Duodenal mucosa (tissue), 2 donors: ENCODE data around the gene CPPED1.

ENCODE experiments used
- H3K27ac ChIP-seq: one replicate; pipeline ENCODE4 v1.7.0; 2013; ENCODE audit warnings: low read depth, low read length
- H3K27me3 ChIP-seq, 2 donors: one replicate each; pipeline ENCODE4 v1.7.0; 2013; ENCODE audit warnings: low read length in 2 of 2, control low read depth in 1 of 2; ENCODE audit not compliant: insufficient read depth in 2 of 2, control insufficient read depth in 1 of 2
- H3K36me3 ChIP-seq, 2 donors: one replicate each; pipeline ENCODE4 v1.7.0; 2013; ENCODE audit warnings: low read length in 2 of 2, control low read depth in 1 of 2; ENCODE audit not compliant: insufficient read depth in 2 of 2, control insufficient read depth in 1 of 2
- H3K4me1 ChIP-seq, 2 donors: one replicate each; pipeline ENCODE4 v1.7.0; 2013; ENCODE audit warnings: low read length in 2 of 2, control low read depth in 1 of 2; ENCODE audit not compliant: insufficient read depth in 2 of 2, control insufficient read depth in 1 of 2
- H3K4me3 ChIP-seq, 2 donors: one replicate each; pipeline ENCODE4 v1.7.0; 2013; ENCODE audit warnings: low read length in 2 of 2, low read depth in 1 of 2
- H3K9ac ChIP-seq, 2 donors: one replicate each; pipeline ENCODE4 v1.7.0; 2013; ENCODE audit warnings: low read length in 2 of 2, low read depth in 1 of 2
- H3K9me3 ChIP-seq, 2 donors: one replicate each; pipeline ENCODE4 v1.7.0; 2013; ENCODE audit warnings: low read length in 2 of 2, control low read depth in 1 of 2; ENCODE audit not compliant: control insufficient read depth in 1 of 2

Gene CPPED1

DNA sequence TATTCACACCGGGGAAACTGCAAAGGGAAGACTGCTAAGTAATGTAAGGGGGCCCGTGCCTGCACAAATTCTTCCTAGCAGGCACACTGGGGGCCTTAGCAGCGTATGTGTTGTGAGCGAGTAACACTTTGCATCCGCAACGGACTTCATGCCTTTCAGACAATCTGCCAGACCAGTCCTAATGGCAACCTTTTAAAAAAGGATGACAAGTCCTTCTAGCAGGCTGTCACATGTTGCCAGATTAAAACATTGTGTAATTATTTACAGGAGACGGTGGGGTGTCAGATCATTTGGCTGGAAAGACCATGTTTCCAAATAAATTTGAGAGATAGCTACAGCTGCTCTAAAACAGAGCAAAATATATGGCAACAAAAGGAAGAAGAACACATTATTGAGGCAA is 46.1 kb downstream of the CPPED1 start:
- Histone ChIP-seq H3K4me3 (no peak overlapping the region), H3K9me3 (no peaks in the 10 kb centered on the region), H3K9ac (no peak overlapping the region), H3K4me1 (peaks cover 0 to 7% of the 10 kb centered on the region in 2 donors), H3K27ac (no peak overlapping the region), H3K27me3 (no peaks in the 10 kb centered on the region), H3K36me3 (peaks cover 3% of the 10 kb centered on the region in 2 donors)

DNA sequence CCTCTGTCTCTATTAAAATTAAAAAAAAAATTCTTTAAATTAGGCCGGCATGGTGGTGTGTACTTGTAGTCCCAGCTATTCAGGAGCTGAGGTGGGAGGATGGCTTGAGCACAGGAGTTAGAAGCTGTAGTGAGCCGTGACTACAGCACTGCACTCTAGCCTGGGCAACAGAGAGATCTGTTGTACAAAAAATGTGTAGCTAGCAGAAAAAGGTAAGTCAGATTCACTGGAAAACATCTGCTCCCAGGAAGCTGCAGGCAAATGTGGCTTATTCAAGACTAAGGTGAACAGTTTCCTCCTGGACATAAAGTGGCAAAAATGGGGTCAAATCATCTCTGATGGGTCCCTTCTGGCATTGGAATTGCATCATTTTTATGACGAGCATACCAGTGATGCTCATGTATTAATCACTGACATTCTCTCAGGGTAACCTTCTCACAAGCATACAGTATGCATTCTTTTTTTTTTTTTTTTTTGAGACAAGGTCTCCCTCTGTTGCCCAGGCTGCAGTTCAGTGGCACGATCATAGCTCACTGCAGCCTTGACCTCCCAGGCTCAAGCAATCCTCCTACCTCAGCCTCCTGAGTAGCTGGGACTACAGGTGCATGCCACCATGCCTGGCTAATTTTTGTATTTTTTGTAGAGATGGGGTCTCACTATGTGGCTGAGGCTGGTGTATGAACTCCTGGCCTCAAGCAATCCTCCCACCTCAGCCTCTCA is 48.7 kb downstream of the CPPED1 start:
- no peaks in the 10 kb centered on the region for H3K9me3 ChIP-seq
- no peak overlapping the region for H3K27ac ChIP-seq
- H3K9ac ChIP-seq = no peak overlapping the region
- H3K4me3 ChIP-seq = no peak overlapping the region
- no peaks in the 10 kb centered on the region for H3K27me3 ChIP-seq
- no peaks in the 10 kb centered on the region for H3K36me3 ChIP-seq
- peaks cover 0 to 11% of the 10 kb centered on the region in 2 donors for H3K4me1 ChIP-seq

DNA sequence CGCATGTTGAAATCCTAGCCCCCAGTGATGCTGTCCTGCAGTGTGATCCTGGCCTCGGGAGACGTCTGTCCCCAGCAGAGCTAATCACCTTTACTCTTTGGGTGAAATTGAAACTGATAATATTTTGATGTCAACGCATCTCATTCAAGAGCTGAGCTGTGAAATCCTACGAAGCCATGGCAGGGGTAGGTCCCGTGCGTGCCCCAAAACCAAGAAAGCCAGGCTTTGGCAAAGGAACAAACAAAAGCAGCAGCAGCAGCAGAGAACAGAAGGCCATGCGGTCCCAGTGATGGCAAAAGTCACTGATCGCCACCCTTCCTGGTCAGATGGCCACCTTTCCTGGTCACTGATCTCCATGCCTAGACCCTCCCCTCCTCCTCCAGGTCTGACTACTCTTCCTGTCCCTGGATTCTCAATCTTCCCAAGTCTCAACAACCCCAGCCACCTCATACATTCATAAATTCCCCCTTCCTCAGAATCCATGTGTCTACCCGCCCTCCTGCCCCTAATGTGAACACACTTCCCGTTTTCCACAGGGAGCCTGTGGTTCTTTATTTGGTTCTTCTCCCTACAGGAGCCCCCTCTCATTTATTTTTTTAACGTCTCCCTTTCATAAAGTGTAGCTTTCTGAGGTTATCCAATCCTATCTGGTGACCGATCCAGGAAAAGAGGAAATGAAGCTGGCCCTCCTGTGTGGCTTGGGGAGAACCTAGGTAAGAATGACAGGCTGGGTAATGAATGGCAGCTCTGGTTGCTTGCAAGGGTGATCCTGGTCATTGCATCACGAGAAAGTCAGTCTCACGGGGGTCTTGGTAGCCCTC is 50.3 kb downstream of the CPPED1 start:
- Histone ChIP-seq H3K27ac (no peak overlapping the region), H3K9me3 (no peaks in the 10 kb centered on the region), H3K4me1 (peaks cover 0 to 9% of the 10 kb centered on the region in 2 donors), H3K36me3 (no peaks in the 10 kb centered on the region), H3K4me3 (no peak overlapping the region), H3K27me3 (no peaks in the 10 kb centered on the region), H3K9ac (no peak overlapping the region)

DNA sequence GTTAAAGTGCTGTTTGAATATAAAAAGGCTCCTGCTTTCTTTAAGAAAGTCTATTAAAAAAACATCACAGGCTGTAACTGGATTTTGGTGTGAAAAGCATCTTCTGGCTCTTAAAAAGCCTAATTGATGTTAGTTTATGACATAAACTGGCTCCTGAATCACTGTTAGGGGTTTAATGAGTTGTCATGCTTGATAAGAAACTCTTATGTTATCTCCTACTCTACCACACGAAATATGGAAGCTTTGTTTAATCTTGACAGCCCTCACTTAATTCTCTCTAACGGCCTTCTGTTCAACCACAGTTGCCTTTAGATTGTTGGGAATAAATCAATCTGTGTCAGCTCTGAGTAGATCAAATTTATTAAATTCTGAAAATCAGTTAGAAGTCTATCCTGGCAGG is 51.5 kb downstream of the CPPED1 start:
- H3K27me3 ChIP-seq = no peaks in the 10 kb centered on the region
- H3K27ac ChIP-seq = no peak overlapping the region
- H3K36me3 ChIP-seq = no peaks in the 10 kb centered on the region
- no peaks in the 10 kb centered on the region for H3K9me3 ChIP-seq
- no peak overlapping the region for H3K9ac ChIP-seq
- H3K4me3 ChIP-seq = no peak overlapping the region
- H3K4me1 ChIP-seq = peaks cover 0 to 3% of the 10 kb centered on the region in 2 donors

DNA sequence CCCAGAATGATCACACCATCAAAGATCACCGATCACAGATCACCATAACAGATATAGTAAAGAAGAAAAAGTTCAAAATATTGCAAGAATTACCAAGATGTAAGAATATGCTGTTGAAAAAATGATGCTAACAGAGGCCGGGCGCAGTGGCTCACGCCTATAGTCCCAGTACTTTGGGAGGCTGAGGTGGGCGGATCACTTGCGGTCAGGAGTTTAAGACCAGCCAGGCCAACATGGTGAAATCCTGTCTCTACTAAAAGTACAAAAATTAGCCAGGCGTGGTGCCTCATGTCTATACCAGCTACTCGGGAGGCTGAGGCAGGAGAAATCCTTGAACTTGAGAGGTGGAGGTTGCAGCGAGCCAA is 53.2 kb downstream of the CPPED1 start:
- H3K36me3 ChIP-seq = no peaks in the 10 kb centered on the region
- no peaks in the 10 kb centered on the region for H3K27me3 ChIP-seq
- H3K27ac ChIP-seq = no peak overlapping the region
- H3K4me1 ChIP-seq = peaks cover 0 to 3% of the 10 kb centered on the region in 2 donors
- peak overlapping the region in 1 of 2 donors; percentile 35 for H3K4me3 ChIP-seq
- no peaks in the 10 kb centered on the region for H3K9me3 ChIP-seq
- no peak overlapping the region for H3K9ac ChIP-seq

DNA sequence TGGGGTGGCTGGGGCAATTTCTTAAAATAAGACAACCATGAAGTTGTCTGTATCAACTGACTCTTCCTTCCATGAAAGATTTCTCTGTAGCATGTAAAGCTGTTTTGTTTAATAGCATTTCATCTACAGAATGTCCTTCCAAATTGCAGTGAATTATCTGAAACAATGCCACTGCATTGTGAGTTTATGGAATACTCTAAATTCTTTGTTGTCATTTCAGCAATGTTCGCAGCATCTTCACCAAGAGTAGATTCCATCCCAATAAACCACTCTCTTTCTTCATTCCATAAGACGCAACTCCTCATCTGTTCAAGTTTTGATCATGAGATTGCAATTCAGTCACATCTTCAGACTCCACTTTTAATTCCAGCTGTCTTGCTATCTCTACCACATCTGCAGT is 54.6 kb downstream of the CPPED1 start:
- Histone ChIP-seq H3K9me3 (peaks cover 5 to 7% of the 10 kb centered on the region in 2 donors), H3K36me3 (no peaks in the 10 kb centered on the region), H3K27ac (no peak overlapping the region), H3K4me3 (no peak overlapping the region), H3K4me1 (peaks cover 0 to 3% of the 10 kb centered on the region in 2 donors), H3K27me3 (no peaks in the 10 kb centered on the region), H3K9ac (no peak overlapping the region)

DNA sequence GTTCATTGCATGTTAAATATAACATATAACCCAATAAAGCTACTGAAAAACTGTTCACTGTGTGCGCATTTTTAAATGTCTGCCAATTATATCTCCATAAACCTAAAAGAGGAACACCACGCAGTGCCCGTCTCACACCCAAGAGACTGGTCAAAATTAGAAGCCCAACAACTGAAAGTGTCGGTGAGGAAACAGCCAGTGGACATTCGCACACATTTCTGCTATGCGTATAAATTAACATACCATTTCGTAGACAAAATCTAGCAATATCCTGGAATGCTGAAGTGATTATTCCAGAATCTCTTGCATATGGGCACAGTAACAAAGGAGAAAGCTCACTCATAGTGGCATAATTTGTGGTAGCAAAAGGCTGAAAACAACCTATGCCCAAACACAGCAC is 55.9 kb downstream of the CPPED1 start:
- H3K27ac ChIP-seq = no peak overlapping the region
- no peaks in the 10 kb centered on the region for H3K27me3 ChIP-seq
- H3K9ac ChIP-seq = no peak overlapping the region
- peaks cover 5 to 7% of the 10 kb centered on the region in 2 donors for H3K9me3 ChIP-seq
- no peaks in the 10 kb centered on the region for H3K36me3 ChIP-seq
- H3K4me1 ChIP-seq = peaks cover 0 to 3% of the 10 kb centered on the region in 2 donors
- H3K4me3 ChIP-seq = no peak overlapping the region

DNA sequence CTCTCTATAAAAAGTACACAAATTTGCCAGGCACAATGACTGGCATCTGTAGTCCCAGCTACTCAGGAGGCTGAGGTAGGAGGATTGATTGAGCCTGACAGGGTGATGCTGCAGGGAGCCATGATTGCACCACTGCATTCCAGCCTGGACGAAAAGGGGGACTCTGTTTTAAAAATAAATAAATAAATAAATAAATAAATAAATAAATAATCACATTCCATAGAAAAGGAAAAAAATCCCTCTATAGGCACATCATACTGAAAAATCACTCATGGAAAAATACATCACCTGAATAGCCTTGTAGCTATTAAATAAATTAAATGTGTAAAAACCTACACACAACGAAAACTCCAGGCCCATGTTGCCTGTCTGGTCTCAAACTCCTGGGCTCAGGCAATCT is 56.4 kb downstream of the CPPED1 start:
- Histone ChIP-seq H3K27ac (no peak overlapping the region), H3K9me3 (peaks cover 5 to 7% of the 10 kb centered on the region in 2 donors), H3K36me3 (no peaks in the 10 kb centered on the region), H3K4me3 (no peak overlapping the region), H3K9ac (no peak overlapping the region), H3K27me3 (no peaks in the 10 kb centered on the region), H3K4me1 (peaks cover 0 to 3% of the 10 kb centered on the region in 2 donors)

DNA sequence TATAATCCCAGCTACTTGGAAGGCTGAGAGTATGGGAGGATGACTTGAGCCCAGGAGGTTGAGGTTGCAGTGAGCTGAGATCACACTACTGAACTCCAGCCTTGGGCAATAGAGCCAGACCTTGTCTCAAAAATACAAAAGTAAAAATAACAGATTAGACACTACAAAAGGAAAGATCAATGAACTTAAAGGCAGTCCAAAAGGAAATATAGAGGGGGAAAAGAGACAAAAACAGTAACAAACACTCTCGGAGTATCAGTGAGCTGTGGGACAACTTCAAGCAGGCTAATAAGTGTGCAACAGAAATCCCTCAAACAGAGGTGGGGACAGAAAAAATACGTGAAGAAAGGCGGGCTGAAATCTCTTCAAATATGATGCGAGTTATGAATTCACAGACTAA is 58.8 kb downstream of the CPPED1 start:
- no peak overlapping the region for H3K9ac ChIP-seq
- H3K36me3 ChIP-seq = peaks cover 0 to 13% of the 10 kb centered on the region in 2 donors
- no peak overlapping the region for H3K4me3 ChIP-seq
- H3K4me1 ChIP-seq = no peaks in the 10 kb centered on the region
- no peaks in the 10 kb centered on the region for H3K27me3 ChIP-seq
- H3K9me3 ChIP-seq = peaks cover 5 to 7% of the 10 kb centered on the region in 2 donors
- H3K27ac ChIP-seq = no peak overlapping the region

DNA sequence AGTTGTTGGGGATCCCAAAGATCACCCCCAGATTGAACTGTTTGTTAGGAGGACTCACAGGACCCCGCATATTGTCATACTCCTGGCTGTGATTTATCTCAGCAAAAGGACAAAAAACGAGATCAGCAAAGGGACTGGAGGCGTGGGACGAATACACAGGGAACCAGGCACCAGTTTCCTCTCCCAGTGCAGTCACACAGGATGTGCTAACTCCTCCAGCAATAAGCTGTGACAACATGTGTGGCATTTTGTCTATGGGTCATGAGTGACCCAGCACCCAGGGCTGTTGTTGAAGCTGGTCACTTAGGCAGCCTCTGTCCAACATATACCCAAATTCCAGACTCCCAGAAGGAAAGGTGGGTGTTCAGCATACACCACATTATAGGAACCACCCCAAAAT is 60.9 kb downstream of the CPPED1 start:
- Histone ChIP-seq H3K4me1 (no peaks in the 10 kb centered on the region), H3K36me3 (peaks cover 0 to 16% of the 10 kb centered on the region in 2 donors), H3K9me3 (peaks cover 5 to 7% of the 10 kb centered on the region in 2 donors), H3K4me3 (no peak overlapping the region), H3K27me3 (no peaks in the 10 kb centered on the region), H3K27ac (no peak overlapping the region), H3K9ac (no peak overlapping the region)
